K562 (cell line): Measurements from ENCODE around the gene F12. TPM values are rescaled to one million over a fixed set of nuclear protein-coding genes. Genes with fewer than 3 reads are reported as not detected.

Source experiments
- CBX2 ChIP-seq: fragments of 200-600 bp; sonication (generic); IDR thresholded peaks from one replicate; pipeline ENCODE4 v1.6.1; 2012; ENCODE audit warnings: mild to moderate bottlenecking, low read length, inconsistent platforms; ENCODE audit not compliant: insufficient read depth, poor library complexity, severe bottlenecking
- CBX3 ChIP-seq, 2 experiments: IDR thresholded peaks; 1 replicate in 1 of 2; 2 replicates in 1 of 2; pipeline ENCODE4 v1.6.1; 2012; ENCODE audit warnings: inconsistent platforms in 2 of 2, low read length in 2 of 2, borderline replicate concordance in 1 of 2, control low read depth in 1 of 2
- KDM4B ChIP-seq, 2 experiments: fragments of 450-650 bp in 1 of 2; sonication (generic) in 1 of 2; IDR thresholded peaks; 2 replicates each; pipeline ENCODE4 v1.6.1; 2016 to 2017; ENCODE audit warnings: borderline replicate concordance in 2 of 2, antibody characterized with exemption in 1 of 2, low read depth in 1 of 2, mild to moderate bottlenecking in 1 of 2
- MBD2 ChIP-seq: sonication (generic); IDR thresholded peaks from 2 replicates; pipeline ENCODE4 v1.6.1; 2016; ENCODE audit warnings: low read depth, borderline replicate concordance
- NFIC ChIP-seq: fragments of 450-650 bp; IDR thresholded peaks from 2 replicates; pipeline ENCODE4 v1.6.1; 2017; ENCODE audit warnings: mild to moderate bottlenecking, inconsistent platforms
- RFX5 ChIP-seq: IDR thresholded peaks from 2 replicates; pipeline ENCODE4 v1.6.1; 2011; ENCODE audit warnings: low read depth, mild to moderate bottlenecking, improper control_type of control experiment, low read length
- RUNX1 ChIP-seq: sonication (generic); IDR thresholded peaks from 2 replicates; pipeline ENCODE4 v1.6.1; 2016; ENCODE audit warnings: antibody characterized with exemption, low read depth
- ZNF134 ChIP-seq: fragments of 250-450 bp; sonication (Bioruptor Pico); conservative IDR thresholded peaks from 2 replicates; pipeline ENCODE4 v1.4.0; 2020
- ZNF175 ChIP-seq: fragments of 200-800 bp; sonication (Bioruptor generic); IDR thresholded peaks from 2 replicates; pipeline ENCODE4 v1.6.1; 2016; ENCODE audit warnings: low read depth, mild to moderate bottlenecking, missing genetic modification characterization, missing compliant biosample characterization
- ZNF24 ChIP-seq: fragments of 450-650 bp; IDR thresholded peaks from 2 replicates; pipeline ENCODE4 v1.6.1; 2016
- ZNF75A ChIP-seq: fragments of 450-650 bp; formaldehyde crosslinking; IDR thresholded peaks from 2 replicates; pipeline ENCODE4 v1.4.0; 2020; ENCODE audit warnings: mild to moderate bottlenecking
- polyA plus RNA-seq, 8 experiments: library from polyadenylated mRNA; depleted of rRNA in 4 of 8; stranded (reverse) in 5 of 8; unstranded in 3 of 8; fragments of >200 nt; fragmentation: Nextera tagmentation in 2 of 8; fragmentation: Illumina TruSeq in 1 of 8; extraction: Ambion mirVana in 2 of 8; extraction: Trizol in 1 of 8; gene quantifications; 2 replicates each; pipeline versions ENCODE4 v1.2.1 to v1.2.3, GENCODE V29; 2011 to 2014; ENCODE audit warnings: inconsistent platforms in 1 of 8, missing spikeins in 1 of 8
- total RNA-seq, 7 experiments: library from RNA; depleted of rRNA in 6 of 7; stranded (reverse); fragments of >200 nt in 6 of 7; fragmentation: Illumina TruSeq in 2 of 7; extraction: Trizol in 2 of 7; gene quantifications; 2 replicates each; pipeline versions ENCODE4 v1.2.1 to v1.2.3, GENCODE V29; 2011 to 2021; ENCODE audit warnings: low replicate concordance in 1 of 7
- TF ChIP-seq, protein P1 (sequence below), 2 experiments: IDR thresholded peaks; 2 replicates each; pipeline ENCODE4 v1.6.1; 2011; ENCODE audit warnings: borderline replicate concordance in 1 of 2, control low read depth in 1 of 2, low read depth in 1 of 2, low read length in 1 of 2, mild to moderate bottlenecking in 1 of 2, mixed read lengths in 1 of 2, moderate library complexity in 1 of 2; ENCODE audit not compliant: insufficient read depth in 1 of 2, insufficient read length in 1 of 2, poor library complexity in 1 of 2, severe bottlenecking in 1 of 2; ENCODE audit errors: extremely low read depth in 1 of 2
- TF ChIP-seq, protein P2 (sequence below): sonication (generic); formaldehyde crosslinking; IDR thresholded peaks from 2 replicates; pipeline ENCODE4 v1.8.0; 2022; ENCODE audit warnings: mild to moderate bottlenecking, missing genetic modification reagents
- TF ChIP-seq, protein P3 (sequence below): fragments of 250-450 bp; sonication (Bioruptor Pico); IDR thresholded peaks from 2 replicates; pipeline ENCODE4 v1.5.0; 2021; ENCODE audit warnings: mild to moderate bottlenecking, moderate library complexity
- TF ChIP-seq, protein P4 (sequence below): fragments of 250-450 bp; sonication (Bioruptor Pico); IDR thresholded peaks from 2 replicates; pipeline ENCODE4 v1.8.0; 2021; ENCODE audit warnings: moderate library complexity, mild to moderate bottlenecking, inconsistent platforms
- TF ChIP-seq, protein P5 (sequence below): fragments of 250-450 bp; sonication (Bioruptor Pico); IDR thresholded peaks from 2 replicates; pipeline ENCODE4 v1.4.0; 2020; ENCODE audit warnings: borderline replicate concordance

Gene F12
- total and polyA plus RNA-seq, 9 of the 15 experiments (the other 6 are each of a cell fraction or from before 2014, with no cell fraction given) = 0.59 to 18.3 (median 3.6) TPM

DNA sequence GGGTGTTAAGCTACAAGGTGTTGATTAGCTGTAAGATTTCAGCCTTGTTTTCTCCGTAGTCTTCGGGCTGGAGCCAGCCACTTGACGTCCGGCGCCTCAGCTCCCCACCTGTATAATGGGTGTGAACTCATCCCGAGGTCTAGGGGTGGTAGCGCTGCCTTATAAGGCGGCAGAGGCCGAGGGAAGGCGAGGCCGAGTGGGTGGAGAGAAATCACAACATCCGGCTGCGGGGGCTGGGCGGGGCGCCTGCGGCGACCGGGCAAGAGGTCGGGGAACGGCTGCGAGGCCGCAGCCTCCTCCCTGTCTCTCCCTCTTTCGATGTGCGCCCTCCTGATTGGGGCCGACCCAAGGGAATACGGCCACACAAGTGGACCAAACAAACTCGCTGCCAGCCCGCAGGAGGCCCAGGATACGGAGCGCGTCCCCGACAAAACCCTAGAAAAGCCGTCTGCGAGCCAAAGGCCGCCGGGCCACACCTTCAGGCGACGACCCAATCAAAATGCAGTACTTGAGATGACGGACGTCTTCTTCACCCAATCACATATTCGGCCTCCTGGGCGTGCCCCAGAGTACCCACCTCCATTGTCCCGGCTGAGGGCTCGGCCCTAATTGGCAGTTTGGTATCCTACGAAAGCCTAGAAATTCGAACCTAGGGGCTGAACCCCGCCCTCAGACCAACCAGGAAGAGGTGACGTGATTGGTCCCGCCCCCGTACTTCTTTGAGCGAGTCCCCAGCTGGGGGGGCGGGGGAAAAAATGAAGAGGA is 16.6 kb upstream of the F12 start (continued):
- TF ChIP-seq, protein P1, sequence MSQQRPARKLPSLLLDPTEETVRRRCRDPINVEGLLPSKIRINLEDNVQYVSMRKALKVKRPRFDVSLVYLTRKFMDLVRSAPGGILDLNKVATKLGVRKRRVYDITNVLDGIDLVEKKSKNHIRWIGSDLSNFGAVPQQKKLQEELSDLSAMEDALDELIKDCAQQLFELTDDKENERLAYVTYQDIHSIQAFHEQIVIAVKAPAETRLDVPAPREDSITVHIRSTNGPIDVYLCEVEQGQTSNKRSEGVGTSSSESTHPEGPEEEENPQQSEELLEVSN (IDR thresholded peaks at IDR 0.05; ENCODE audit: borderline replicate concordance in 1 of 2, extremely low read depth in 1 of 2, insufficient read depth in 1 of 2, insufficient read length in 1 of 2, low read depth in 1 of 2, low read length in 1 of 2, poor library complexity in 1 of 2, severe bottlenecking in 1 of 2) = peak; percentile 63 to 81
- peak; percentile 86 for TF ChIP-seq MBD2
- TF ChIP-seq, protein P2, sequence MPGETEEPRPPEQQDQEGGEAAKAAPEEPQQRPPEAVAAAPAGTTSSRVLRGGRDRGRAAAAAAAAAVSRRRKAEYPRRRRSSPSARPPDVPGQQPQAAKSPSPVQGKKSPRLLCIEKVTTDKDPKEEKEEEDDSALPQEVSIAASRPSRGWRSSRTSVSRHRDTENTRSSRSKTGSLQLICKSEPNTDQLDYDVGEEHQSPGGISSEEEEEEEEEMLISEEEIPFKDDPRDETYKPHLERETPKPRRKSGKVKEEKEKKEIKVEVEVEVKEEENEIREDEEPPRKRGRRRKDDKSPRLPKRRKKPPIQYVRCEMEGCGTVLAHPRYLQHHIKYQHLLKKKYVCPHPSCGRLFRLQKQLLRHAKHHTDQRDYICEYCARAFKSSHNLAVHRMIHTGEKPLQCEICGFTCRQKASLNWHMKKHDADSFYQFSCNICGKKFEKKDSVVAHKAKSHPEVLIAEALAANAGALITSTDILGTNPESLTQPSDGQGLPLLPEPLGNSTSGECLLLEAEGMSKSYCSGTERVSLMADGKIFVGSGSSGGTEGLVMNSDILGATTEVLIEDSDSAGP (CRISPR knock-in tag) = peak; percentile 74; the same call in 1 of the 2 replicates
- TF ChIP-seq NFIC = peak; percentile 58
- TF ChIP-seq, protein P3, sequence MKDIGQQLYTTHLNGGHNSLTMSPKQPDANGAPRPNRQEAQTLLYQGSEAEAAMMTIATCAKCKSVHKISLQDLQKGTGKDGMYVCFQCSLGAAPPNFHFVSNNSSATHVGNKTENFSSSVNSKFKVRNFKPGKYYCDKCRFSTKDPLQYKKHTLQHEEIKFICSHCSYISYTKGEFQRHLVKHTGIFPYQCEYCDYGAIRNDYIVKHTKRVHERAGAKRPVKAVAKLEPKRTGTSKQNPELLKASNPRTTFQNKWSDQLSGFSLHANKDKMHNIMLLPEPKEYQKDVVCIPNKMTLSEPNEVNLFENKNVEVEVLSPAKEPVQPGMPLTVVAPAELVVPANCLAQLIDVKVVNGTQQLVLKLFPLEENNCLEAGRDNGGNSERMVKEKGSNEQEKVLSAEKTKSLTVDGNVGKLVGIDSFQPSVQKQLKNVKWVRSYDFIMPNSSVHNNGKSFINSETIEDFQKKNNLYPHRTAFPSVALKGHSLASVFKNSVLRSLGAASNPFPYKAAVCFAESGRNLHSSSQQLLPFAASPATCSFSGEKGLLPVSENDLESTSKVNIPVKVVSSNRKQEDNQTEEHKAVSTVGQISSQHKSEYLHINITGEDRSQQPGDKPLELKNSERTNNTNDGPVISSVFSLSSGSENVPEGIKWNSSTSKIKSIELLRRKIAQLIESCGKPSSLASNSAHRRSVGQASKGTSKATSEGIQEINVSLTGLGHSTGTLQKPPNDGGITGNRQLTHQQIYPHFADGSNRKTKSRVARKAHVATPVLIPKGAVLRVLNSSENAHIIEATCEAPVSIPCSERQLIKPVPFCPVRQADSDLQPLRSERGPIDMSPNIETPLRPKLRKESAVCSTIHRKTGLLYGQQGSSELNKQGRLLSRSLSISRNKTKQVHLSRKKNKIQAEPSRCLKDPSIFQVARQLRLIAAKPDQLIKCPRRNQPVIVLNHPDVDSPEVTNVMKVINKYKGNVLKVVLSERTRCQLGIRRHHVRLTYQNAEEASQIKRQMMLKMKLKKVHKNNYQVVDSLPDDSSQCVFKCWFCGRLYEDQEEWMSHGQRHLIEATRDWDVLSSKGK = no peak
- TF ChIP-seq ZNF175 = peak; percentile 68; the same call in 1 of the 2 replicates
- TF ChIP-seq CBX2 = no peak
- 0 out of 4 replicates have a peak, but pooled peaks of 1 of the 2 experiments have one; percentile 26 for TF ChIP-seq KDM4B (IDR thresholded peaks at IDR 0.05; ENCODE audit: borderline replicate concordance in 2 of 2, low read depth in 1 of 2)
- TF ChIP-seq ZNF134 (CRISPR knock-in tag) = no peak
- no peak for TF ChIP-seq ZNF75A (CRISPR knock-in tag)
- no peak; the same call in 1 of the 2 replicates for TF ChIP-seq RFX5
- TF ChIP-seq ZNF24 = peak; percentile 68; the same call in 1 of the 2 replicates
- TF ChIP-seq RUNX1 = no peak
- TF ChIP-seq, protein P4, sequence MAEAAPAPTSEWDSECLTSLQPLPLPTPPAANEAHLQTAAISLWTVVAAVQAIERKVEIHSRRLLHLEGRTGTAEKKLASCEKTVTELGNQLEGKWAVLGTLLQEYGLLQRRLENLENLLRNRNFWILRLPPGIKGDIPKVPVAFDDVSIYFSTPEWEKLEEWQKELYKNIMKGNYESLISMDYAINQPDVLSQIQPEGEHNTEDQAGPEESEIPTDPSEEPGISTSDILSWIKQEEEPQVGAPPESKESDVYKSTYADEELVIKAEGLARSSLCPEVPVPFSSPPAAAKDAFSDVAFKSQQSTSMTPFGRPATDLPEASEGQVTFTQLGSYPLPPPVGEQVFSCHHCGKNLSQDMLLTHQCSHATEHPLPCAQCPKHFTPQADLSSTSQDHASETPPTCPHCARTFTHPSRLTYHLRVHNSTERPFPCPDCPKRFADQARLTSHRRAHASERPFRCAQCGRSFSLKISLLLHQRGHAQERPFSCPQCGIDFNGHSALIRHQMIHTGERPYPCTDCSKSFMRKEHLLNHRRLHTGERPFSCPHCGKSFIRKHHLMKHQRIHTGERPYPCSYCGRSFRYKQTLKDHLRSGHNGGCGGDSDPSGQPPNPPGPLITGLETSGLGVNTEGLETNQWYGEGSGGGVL (CRISPR knock-in tag) = no peak
- peak in 1 of 2 experiments; percentile 85; a peak in 1 of 3 replicates for TF ChIP-seq CBX3 (IDR thresholded peaks at IDR 0.05; ENCODE audit: borderline replicate concordance in 1 of 2, low read length in 2 of 2)
- TF ChIP-seq, protein P5, sequence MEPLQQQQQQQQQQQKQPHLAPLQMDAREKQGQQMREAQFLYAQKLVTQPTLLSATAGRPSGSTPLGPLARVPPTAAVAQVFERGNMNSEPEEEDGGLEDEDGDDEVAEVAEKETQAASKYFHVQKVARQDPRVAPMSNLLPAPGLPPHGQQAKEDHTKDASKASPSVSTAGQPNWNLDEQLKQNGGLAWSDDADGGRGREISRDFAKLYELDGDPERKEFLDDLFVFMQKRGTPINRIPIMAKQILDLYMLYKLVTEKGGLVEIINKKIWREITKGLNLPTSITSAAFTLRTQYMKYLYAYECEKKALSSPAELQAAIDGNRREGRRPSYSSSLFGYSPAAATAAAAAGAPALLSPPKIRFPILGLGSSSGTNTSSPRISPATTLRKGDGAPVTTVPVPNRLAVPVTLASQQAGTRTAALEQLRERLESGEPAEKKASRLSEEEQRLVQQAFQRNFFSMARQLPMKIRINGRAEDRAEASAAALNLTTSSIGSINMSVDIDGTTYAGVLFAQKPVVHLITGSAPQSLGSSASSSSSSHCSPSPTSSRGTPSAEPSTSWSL (CRISPR knock-in tag) = no peak
